Activated CD4-positive, alpha-beta memory T cell treated with anti-CD3 and anti-CD28 coated beads, Interleukin-2, amount 10 ng/mL, durations not matched to agents 7 days and 5 days (primary cell): ENCODE results near the gene HES7. TPM values are rescaled to one million over a fixed set of nuclear protein-coding genes. Genes with fewer than 3 reads are reported as not detected.
"Not testable (repeated sequence)": the region's sequence is repeated elsewhere in the genome, so short reads cannot be mapped to it uniquely, and the experiment has no call there.

ENCODE experiments used
- CTCF ChIA-PET: fragments of 350-600 bp; sonication (Branson Sonifier 250); formaldehyde crosslinking; loops from one replicate; lab custom pipeline; 2021; ENCODE audit warnings: antibody characterized with exemption, inconsistent platforms; lab: Charles Lee
- POLR2A ChIA-PET: fragments of 350-600 bp; sonication (Branson Sonifier 250); formaldehyde crosslinking; loops from one replicate; lab custom pipeline; 2021; ENCODE audit warnings: antibody characterized with exemption; lab: Charles Lee
- DNase-seq: peaks from one replicate; pipeline ENCODE4 v3.0.0-alpha.2; 2020
- H3K27ac Mint-ChIP-seq: one replicate; pipeline ENCODE4 v1.8.0; 2021; ENCODE audit warnings: mild to moderate bottlenecking, mixed read lengths
- H3K27me3 Mint-ChIP-seq: one replicate; pipeline ENCODE4 v1.8.0; 2021; ENCODE audit warnings: mixed read lengths
- H3K36me3 Mint-ChIP-seq: one replicate; pipeline ENCODE4 v1.8.0; 2021; ENCODE audit warnings: low read depth, mixed read lengths
- H3K4me1 Mint-ChIP-seq: one replicate; pipeline ENCODE4 v1.8.0; 2021; ENCODE audit warnings: mixed read lengths
- H3K4me3 Mint-ChIP-seq: one replicate; pipeline ENCODE4 v1.8.0; 2021; ENCODE audit warnings: mild to moderate bottlenecking, mixed read lengths
- H3K9me3 Mint-ChIP-seq: one replicate; pipeline ENCODE4 v1.8.0; 2021; ENCODE audit warnings: mixed read lengths
- total RNA-seq, 2 experiments: library from RNA; stranded (reverse); gene quantifications; one replicate each; pipeline ENCODE4 v1.2.3, GENCODE V29; 2021

HES7 gene
- total RNA-seq, result 1 to 10 TPM; 1.4 to 1.5 TPM

GRCh38 chr17:8123695-8124349 lies at the start of gene HES7:
TSS of gene HES7 (minus strand) at chr17:8124106. CDS start at chr17:8124084, 22 bp downstream.
- no peak for DNase-seq
- Mint-ChIP-seq H3K9me3 (no peaks in the 10 kb centered on the region), H3K36me3 (peaks cover 11% of the 10 kb centered on the region), H3K4me3 (peak within 1 kb of the TSS; percentile 93), H3K27ac (peak within 1 kb of the TSS; percentile 36), H3K4me1 (peaks cover 71% of the 10 kb centered on the region), H3K27me3 (peaks cover 44% of the 10 kb centered on the region)
- ChIA-PET CTCF (interaction anchor here (0.9 to 1.7 kb wide), 4 partner anchors 13 to 33 kb away, joined by 3 to 8 read pairs (median 4); no protein-coding TSS in a partner anchor), POLR2A (interaction anchor here (0.7 to 4.3 kb wide), 15 partner anchors 14 to 438 kb away, joined by 3 to 43 read pairs (median 5); partner anchors contain the start of genes PFAS and SLC25A35)

DNA sequence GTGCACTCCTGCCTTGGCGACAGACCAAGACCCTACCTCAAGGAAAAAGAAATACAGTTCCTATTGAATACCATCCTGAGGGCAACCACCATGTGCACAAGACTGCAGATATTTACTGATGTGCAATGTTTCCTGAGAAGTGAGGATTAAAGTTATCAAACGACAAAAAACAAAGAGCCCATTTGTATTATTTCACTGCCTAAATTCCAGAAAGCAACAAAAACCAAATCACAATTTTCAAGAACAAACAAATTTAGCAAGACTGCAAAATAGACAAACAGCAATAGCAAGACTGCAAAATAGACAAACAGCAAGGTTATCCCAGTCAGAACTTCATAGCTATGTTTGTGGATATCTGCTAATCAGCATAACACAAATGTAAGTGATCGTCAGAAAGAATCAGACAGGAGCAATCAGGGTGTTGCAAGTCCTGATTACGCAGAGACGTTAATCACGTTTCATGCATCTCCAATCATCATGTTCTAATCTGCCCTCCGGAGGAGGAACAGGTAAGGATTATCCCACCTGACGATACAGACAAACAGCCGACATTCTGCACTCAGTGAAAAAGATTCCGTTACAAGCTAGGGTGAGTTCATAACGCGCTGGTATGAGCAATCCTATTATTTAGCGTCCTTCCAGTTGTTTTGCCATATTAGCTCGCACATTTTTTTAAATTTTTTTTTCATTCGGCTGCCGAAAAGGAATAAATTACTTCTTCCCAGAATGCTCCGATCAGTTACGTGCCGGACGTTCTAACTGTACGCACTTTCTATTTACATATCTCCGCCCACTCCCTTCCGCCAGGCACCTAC lies 49.4 kb upstream of the HES7 start:
- peak; percentile 84 for DNase-seq
- H3K4me3 Mint-ChIP-seq, result peak overlapping the region; percentile 76
- no peaks in the 10 kb centered on the region for H3K9me3 Mint-ChIP-seq
- peaks cover 3% of the 10 kb centered on the region for H3K36me3 Mint-ChIP-seq
- ChIA-PET POLR2A (interaction anchor here (0.6 to 6.4 kb wide), 58 partner anchors 15 to 1138 kb away, joined by 3 to 653 read pairs (median 5); partner anchors contain the start of genes ALOXE3, AURKB, BORCS6 and CNTROB), CTCF (interaction anchor here (0.7 to 2.2 kb wide), 12 partner anchors 9 to 128 kb away, joined by 3 to 10 read pairs (median 5); partner anchors contain the start of gene BORCS6)
- no peaks in the 10 kb centered on the region for H3K27me3 Mint-ChIP-seq
- peak overlapping the region; percentile 95 for H3K27ac Mint-ChIP-seq
- H3K4me1 Mint-ChIP-seq, result peaks cover 57% of the 10 kb centered on the region

DNA sequence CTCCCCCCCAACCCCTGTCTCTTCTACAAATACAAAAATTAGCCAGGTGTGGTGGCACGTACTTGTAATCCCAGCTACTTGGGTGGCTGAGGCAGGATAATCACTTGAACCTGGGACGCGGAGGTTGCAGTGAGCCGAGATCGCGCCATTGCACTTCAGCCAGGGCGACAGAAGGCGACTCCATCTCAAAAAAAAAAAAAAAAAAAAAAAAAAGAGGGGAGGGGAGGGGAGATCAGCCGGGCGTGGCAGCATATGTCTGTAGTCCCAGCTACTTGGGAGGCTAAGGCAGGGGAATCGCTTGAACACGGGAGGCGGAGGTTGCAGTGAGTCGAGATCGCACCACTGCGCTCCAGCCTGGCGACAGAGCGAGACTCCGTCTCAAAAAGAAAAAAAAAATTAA lies 46.3 kb upstream of the HES7 start:
- H3K9me3 Mint-ChIP-seq, POLR2A ChIA-PET, H3K27ac Mint-ChIP-seq: not testable (repeated sequence)

GRCh38 chr17:8167526-8167925 lies 43.6 kb upstream of the HES7 start:
- ChIA-PET CTCF (interaction anchor here (0.5 to 1.5 kb wide), 5 partner anchors 9 to 74 kb away, joined by 3 to 7 read pairs (median 3); partner anchors contain the start of gene BORCS6), POLR2A (interaction anchor here (0.7 to 2.0 kb wide), 5 partner anchors 8 to 45 kb away, joined by 3 to 7 read pairs (median 4); no protein-coding TSS in a partner anchor)
- Mint-ChIP-seq H3K36me3 (no peaks in the 10 kb centered on the region), H3K27me3 (no peaks in the 10 kb centered on the region), H3K4me1 (peaks cover 34% of the 10 kb centered on the region), H3K27ac (no peak overlapping the region), H3K4me3 (no peak overlapping the region), H3K9me3 (no peaks in the 10 kb centered on the region)
- DNase-seq, result no peak

More for the DNA sequence above, 46.3 kb upstream of the HES7 start:
- DNase-seq, H3K27me3 Mint-ChIP-seq, H3K4me3 Mint-ChIP-seq, H3K36me3 Mint-ChIP-seq: not testable (repeated sequence)
- CTCF ChIA-PET, result interaction anchor here (0.9 to 1.3 kb wide), 2 partner anchors 12 to 112 kb away, joined by 3 read pairs; no protein-coding TSS in a partner anchor
- H3K4me1 Mint-ChIP-seq, result peaks cover 37% of the 10 kb centered on the region

- Mint-ChIP-seq H3K4me3 (no peak overlapping the region), H3K27ac (no peak overlapping the region), H3K4me1 (peaks cover 32% of the 10 kb centered on the region), H3K36me3 (peaks cover 2% of the 10 kb centered on the region), H3K27me3 (no peaks in the 10 kb centered on the region), H3K9me3 (no peaks in the 10 kb centered on the region)
- no peak for DNase-seq
- ChIA-PET POLR2A (interaction anchor here (2.0 kb wide), 1 partner anchor 10 kb away, joined by 7 read pairs; no protein-coding TSS in a partner anchor), CTCF (no interaction called here)
Observed at GRCh38 chr17:8166731-8167130, 42.8 kb upstream of the HES7 start.

DNA sequence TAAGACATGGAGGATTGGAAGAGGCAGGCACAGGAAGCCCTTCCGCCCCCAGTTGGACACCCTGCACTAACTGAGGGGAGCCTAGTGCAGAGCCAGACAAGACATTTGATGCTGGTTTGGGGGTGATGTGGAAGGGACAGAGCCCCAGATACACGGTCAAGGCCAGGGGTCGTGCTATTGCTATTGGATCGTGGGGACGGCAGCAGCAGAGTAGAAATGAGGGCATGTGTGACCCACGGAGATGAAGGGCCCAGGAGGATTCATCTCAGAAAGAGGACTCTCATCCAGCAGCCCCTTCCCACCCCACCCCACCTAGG lies 40.9 kb upstream of the HES7 start:
- peaks cover 45% of the 10 kb centered on the region for H3K4me1 Mint-ChIP-seq

GRCh38 chr17:8163978-8164814 lies 40.3 kb upstream of the HES7 start:
- Mint-ChIP-seq H3K4me1 (peaks cover 50% of the 10 kb centered on the region), H3K4me3 (peak overlapping the region; percentile 76), H3K9me3 (no peaks in the 10 kb centered on the region), H3K27me3 (no peaks in the 10 kb centered on the region), H3K27ac (peak overlapping the region; percentile 98), H3K36me3 (peaks cover 26% of the 10 kb centered on the region)
- POLR2A ChIA-PET, result interaction anchor here (0.7 to 16.5 kb wide), 22 partner anchors 10 to 321 kb away, joined by 3 to 653 read pairs (median 6); partner anchors contain the start of genes AURKB, BORCS6, CNTROB and CTC1
- CTCF ChIA-PET, result interaction anchor here (0.8 to 1.3 kb wide), 6 partner anchors 9 to 70 kb away, joined by 3 to 5 read pairs (median 4); no protein-coding TSS in a partner anchor
- peak; percentile 85 for DNase-seq

More for the DNA sequence above, 40.9 kb upstream of the HES7 start:
- no peak for DNase-seq
- no peaks in the 10 kb centered on the region for H3K27me3 Mint-ChIP-seq
- H3K36me3 Mint-ChIP-seq, result peaks cover 22% of the 10 kb centered on the region
- ChIA-PET CTCF (interaction anchor here (1.3 kb wide), 1 partner anchor 9 kb away, joined by 5 read pairs; no protein-coding TSS in a partner anchor), POLR2A (interaction anchor here (0.7 to 16.5 kb wide), 20 partner anchors 10 to 322 kb away, joined by 3 to 653 read pairs (median 6); partner anchors contain the start of genes AURKB, BORCS6, CNTROB and CTC1)
- peak overlapping the region; percentile 98 for H3K27ac Mint-ChIP-seq
- H3K4me3 Mint-ChIP-seq, result peak overlapping the region; percentile 76
- no peaks in the 10 kb centered on the region for H3K9me3 Mint-ChIP-seq

DNA sequence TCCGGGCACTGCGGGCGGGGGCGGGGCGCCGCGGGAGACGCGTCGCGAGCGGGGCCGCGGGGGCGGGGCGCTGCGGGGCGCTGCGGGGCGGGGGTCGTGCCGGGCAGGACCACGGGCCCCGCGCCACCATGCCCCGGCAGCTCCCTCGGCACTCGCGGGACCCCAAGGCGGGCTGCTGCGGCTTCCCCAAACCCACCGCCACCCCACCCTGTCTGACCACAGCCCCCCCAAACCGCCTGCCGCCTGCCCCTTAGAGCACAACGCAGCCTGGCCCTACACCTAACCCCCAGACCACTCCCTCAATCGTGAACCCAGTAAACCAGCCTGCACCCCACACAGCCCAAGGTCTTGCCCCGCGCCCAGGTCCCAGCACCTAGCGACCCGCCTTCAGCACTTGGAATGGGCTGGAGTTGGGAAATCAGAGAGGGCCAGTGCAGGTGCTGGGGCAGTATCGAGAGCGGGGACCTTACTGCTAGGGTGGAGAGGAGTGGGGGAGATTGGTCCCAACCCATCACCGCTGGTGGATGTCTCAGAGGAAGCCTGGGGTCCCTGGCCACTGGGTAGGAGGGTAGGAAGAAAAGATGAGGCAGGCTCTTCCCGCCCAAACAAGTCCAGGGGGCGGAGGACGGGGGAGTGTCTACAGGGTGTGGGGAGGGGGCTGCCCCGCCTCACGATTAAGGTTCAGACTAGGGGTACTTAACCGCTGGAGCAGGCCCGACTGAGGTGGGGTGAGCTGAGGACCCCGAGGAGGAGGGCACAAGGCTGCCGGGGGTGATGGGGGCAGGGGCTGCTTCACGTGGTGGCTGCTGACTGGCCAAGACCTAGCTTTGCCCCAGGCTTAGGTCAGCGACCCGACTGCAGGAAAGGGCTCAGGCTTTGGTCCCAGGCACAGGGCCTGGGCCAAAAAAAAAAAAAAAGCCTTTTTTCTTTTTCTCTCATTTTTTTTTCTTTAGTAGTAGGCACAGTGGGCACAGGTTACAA lies 39.4 kb upstream of the HES7 start:
- H3K27me3 Mint-ChIP-seq, result no peaks in the 10 kb centered on the region
- ChIA-PET POLR2A (interaction anchor here (0.7 to 16.5 kb wide), 24 partner anchors 9 to 321 kb away, joined by 3 to 653 read pairs (median 6); partner anchors contain the start of genes BORCS6, CNTROB, CTC1 and HES7), CTCF (interaction anchor here (0.8 to 1.3 kb wide), 7 partner anchors 10 to 69 kb away, joined by 3 to 5 read pairs (median 3); no protein-coding TSS in a partner anchor)
- no peak for DNase-seq
- no peaks in the 10 kb centered on the region for H3K9me3 Mint-ChIP-seq
- peaks cover 33% of the 10 kb centered on the region for H3K36me3 Mint-ChIP-seq
- peak overlapping the region; percentile 76 for H3K4me3 Mint-ChIP-seq
- H3K4me1 Mint-ChIP-seq, result peaks cover 57% of the 10 kb centered on the region
- peak overlapping the region; percentile 98 for H3K27ac Mint-ChIP-seq

DNA sequence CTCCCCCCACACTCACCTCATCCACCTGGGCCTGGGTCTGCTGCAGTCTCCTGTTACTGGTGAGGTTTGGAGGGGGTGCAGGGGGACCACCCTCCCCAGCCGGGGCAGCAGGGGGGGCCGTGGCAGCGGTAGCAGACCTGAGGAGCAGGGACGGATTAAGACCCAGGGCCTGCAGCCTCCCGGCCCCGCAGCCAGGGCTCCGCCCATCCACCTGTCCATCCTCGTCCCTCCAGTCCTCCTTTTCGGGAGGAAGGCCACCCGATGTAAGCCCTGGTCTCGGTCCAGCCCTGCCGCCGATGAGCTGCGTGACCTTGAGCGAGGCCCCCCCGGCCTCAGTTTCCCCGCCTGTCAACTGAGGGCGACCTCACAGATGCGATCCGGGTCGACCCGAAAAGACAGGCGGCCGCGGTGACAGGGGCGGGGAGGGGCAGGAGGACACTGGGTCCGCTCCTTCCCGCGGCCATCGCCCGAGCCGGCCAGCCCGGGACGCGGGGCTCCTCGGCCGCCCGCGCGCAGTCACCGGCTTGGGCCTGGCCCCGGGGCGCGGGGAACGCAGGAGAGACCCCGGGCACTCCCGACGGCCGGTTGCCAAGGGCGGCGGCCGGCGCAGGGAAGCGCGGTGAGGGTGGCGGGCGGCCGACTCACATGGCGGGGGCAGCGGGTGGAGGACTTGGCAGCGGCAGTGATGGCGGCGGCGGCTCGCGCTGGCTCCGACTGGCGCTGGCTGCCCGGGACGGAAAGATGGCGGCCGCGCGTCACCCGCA lies 38.5 kb upstream of the HES7 start, which contains the start of gene VAMP2:
Gene VAMP2, minus strand, starts transcription at position 716 of the 764 bp plus-strand sequence. Its CDS starts 69 bp downstream, at position 647.
- no peaks in the 10 kb centered on the region for H3K27me3 Mint-ChIP-seq
- DNase-seq, result peak; percentile 89
- no peaks in the 10 kb centered on the region for H3K9me3 Mint-ChIP-seq
- H3K27ac Mint-ChIP-seq, result peak within 1 kb of the TSS; percentile 98
- CTCF ChIA-PET, result interaction anchor here (1.3 to 7.0 kb wide), 2 partner anchors 25 to 43 kb away, joined by 3 to 44 read pairs; partner anchors contain the start of gene ALOXE3
- POLR2A ChIA-PET, result interaction anchor here (0.7 to 16.5 kb wide), 11 partner anchors 11 to 133 kb away, joined by 3 to 653 read pairs (median 7); partner anchors contain the start of genes CTC1, PFAS, SLC25A35 and TMEM107
- peak within 1 kb of the TSS; percentile 81 for H3K4me3 Mint-ChIP-seq
- peaks cover 59% of the 10 kb centered on the region for H3K4me1 Mint-ChIP-seq
- H3K36me3 Mint-ChIP-seq, result peaks cover 34% of the 10 kb centered on the region
